MCF 10A (cell line): ENCODE measurements around the gene COMTD1. TPM values are rescaled to one million over a fixed set of nuclear protein-coding genes. Genes with fewer than 3 reads are reported as not detected.
"Not testable (repeated sequence)": the region's sequence is repeated elsewhere in the genome, so short reads cannot be mapped to it uniquely, and the experiment has no call there.

Experiments
- BruUV-seq: library from RNA; stranded (reverse); fragments of 400-500 nt; replicated peaks from 2 replicates; lab custom pipeline; 2021; lab: Mats Ljungman, UMichigan
- CTCF ChIA-PET: fragments of 300-600 bp; sonication (Branson Sonifier 250); formaldehyde crosslinking; extraction: SDS; loops from one replicate; lab custom pipeline; 2021; ENCODE audit warnings: antibody characterized with exemption, inconsistent platforms; lab: Yijun Ruan, JAX
- POLR2A ChIA-PET: fragments of 300-600, 350-650 bp; sonication (Branson Sonifier 250); formaldehyde crosslinking; extraction: SDS; loops from one replicate; lab custom pipeline; 2020; ENCODE audit warnings: antibody characterized with exemption, inconsistent platforms; lab: Yijun Ruan, JAX
- DNase-seq: peaks from one replicate; pipeline ENCODE4 v3.0.0-alpha.2; 2018; ENCODE audit not compliant: unreplicated experiment
- H3K27ac Mint-ChIP-seq: one replicate; pipeline ENCODE4 v1.8.0; 2022; ENCODE audit warnings: mild to moderate bottlenecking, low read depth, mixed read lengths; ENCODE audit not compliant: unreplicated experiment
- H3K27me3 Mint-ChIP-seq: one replicate; pipeline ENCODE4 v1.8.0; 2022; ENCODE audit warnings: mixed read lengths; ENCODE audit not compliant: insufficient read depth, unreplicated experiment
- H3K36me3 Mint-ChIP-seq: one replicate; pipeline ENCODE4 v1.8.0; 2022; ENCODE audit warnings: mild to moderate bottlenecking, moderate library complexity, mixed read lengths; ENCODE audit not compliant: insufficient read depth, unreplicated experiment
- H3K4me1 Mint-ChIP-seq: one replicate; pipeline ENCODE4 v1.8.0; 2022; ENCODE audit warnings: mixed read lengths; ENCODE audit not compliant: insufficient read depth, unreplicated experiment
- H3K4me3 Mint-ChIP-seq: one replicate; pipeline ENCODE4 v1.8.0; 2022; ENCODE audit warnings: mild to moderate bottlenecking, moderate library complexity, mixed read lengths; ENCODE audit not compliant: unreplicated experiment
- H3K9me3 Mint-ChIP-seq: one replicate; pipeline ENCODE4 v1.8.0; 2022; ENCODE audit warnings: mixed read lengths; ENCODE audit not compliant: unreplicated experiment
- CTCF ChIP-seq: fragments of 200-600 bp; IDR thresholded peaks from one replicate; pipeline ENCODE4 v1.8.0; 2022; ENCODE audit warnings: antibody characterized with exemption, mild to moderate bottlenecking; ENCODE audit not compliant: unreplicated experiment
- intact Hi-C: fragments of 100-400 bp; cut with micrococcal nuclease; formaldehyde crosslinking; loops from 2 replicates; pipeline ENCODE4 v1.14.1; 2022
- total RNA-seq: library from RNA; stranded (reverse); gene quantifications from 2 replicates; pipeline ENCODE4 v1.2.3, GENCODE V29; 2022

Gene COMTD1
- total RNA-seq, 1 experiment from 2014 or later, result 34.3 TPM

- no peaks in the 10 kb centered on the region for H3K36me3 Mint-ChIP-seq
- H3K27me3 Mint-ChIP-seq, result no peaks in the 10 kb centered on the region
- ChIA-PET CTCF (interaction anchor here (0.6 to 13.0 kb wide), 8 partner anchors 9 to 45 kb away, joined by 3 to 209 read pairs (median 3); partner anchors contain the start of gene COMTD1), POLR2A (interaction anchor here (1.3 to 13.6 kb wide), 3 partner anchors 18 to 44 kb away, joined by 3 to 315 read pairs (median 118); partner anchors contain the start of genes COMTD1 and VDAC2)
- intact Hi-C loops, result loop anchor here (5.0 kb wide), 1 partner anchor 77 kb away; the partner anchor contains the start of gene SAMD8
- H3K4me3 Mint-ChIP-seq, result no peak overlapping the region
- no TSS peak for BruUV-seq
- H3K9me3 Mint-ChIP-seq, result no peaks in the 10 kb centered on the region
- DNase-seq, result no peak
- no peak for TF ChIP-seq CTCF
- peaks cover 27% of the 10 kb centered on the region for H3K4me1 Mint-ChIP-seq
- no peak overlapping the region for H3K27ac Mint-ChIP-seq
Measured at GRCh38 chr10:75189266-75190096, 46.3 kb downstream of the COMTD1 start.

GRCh38 chr10:75188522-75188921 is 47.2 kb downstream of the COMTD1 start:
- POLR2A ChIA-PET, result interaction anchor here (0.8 to 13.6 kb wide), 10 partner anchors 9 to 107 kb away, joined by 3 to 315 read pairs (median 6); partner anchors contain the start of genes COMTD1, SAMD8 and VDAC2
- not testable (repeated sequence) for BruUV-seq, H3K27ac Mint-ChIP-seq, DNase-seq, H3K27me3 Mint-ChIP-seq, H3K9me3 Mint-ChIP-seq, H3K4me3 Mint-ChIP-seq, H3K36me3 Mint-ChIP-seq
- intact Hi-C loops, result loop anchor here (1.0 to 5.0 kb wide), 4 partner anchors 23 to 76 kb away; partner anchors contain the start of gene SAMD8
- H3K4me1 Mint-ChIP-seq, result peaks cover 27% of the 10 kb centered on the region
- CTCF ChIA-PET, result interaction anchor here (0.5 to 13.0 kb wide), 22 partner anchors 8 to 975 kb away, joined by 3 to 209 read pairs (median 4); partner anchors contain the start of genes COMTD1 and VDAC2

- no peaks in the 10 kb centered on the region for H3K27me3 Mint-ChIP-seq
- POLR2A ChIA-PET, result interaction anchor here (0.6 to 13.6 kb wide), 13 partner anchors 9 to 107 kb away, joined by 3 to 315 read pairs (median 4); partner anchors contain the start of genes COMTD1, SAMD8 and VDAC2
- H3K27ac Mint-ChIP-seq, result no peak overlapping the region
- H3K4me1 Mint-ChIP-seq, result peaks cover 22% of the 10 kb centered on the region
- CTCF ChIA-PET, result interaction anchor here (0.5 to 13.0 kb wide), 25 partner anchors 8 to 974 kb away, joined by 3 to 209 read pairs (median 4); partner anchors contain the start of genes COMTD1 and VDAC2
- H3K36me3 Mint-ChIP-seq, result no peaks in the 10 kb centered on the region
- intact Hi-C loops, result loop anchor here (1.0 to 5.0 kb wide), 4 partner anchors 23 to 76 kb away; partner anchors contain the start of gene SAMD8
- H3K4me3 Mint-ChIP-seq, result no peak overlapping the region
- TF ChIP-seq CTCF, result peak; percentile 83
- peak; percentile 78 for DNase-seq
- H3K9me3 Mint-ChIP-seq, result no peaks in the 10 kb centered on the region
- no TSS peak for BruUV-seq
Measured at GRCh38 chr10:75187961-75188426, 47.8 kb downstream of the COMTD1 start.

GRCh38 chr10:75186310-75186709 is 49.4 kb downstream of the COMTD1 start:
- H3K36me3 Mint-ChIP-seq, result no peaks in the 10 kb centered on the region
- H3K27ac Mint-ChIP-seq, result peak overlapping the region; percentile 67
- H3K27me3 Mint-ChIP-seq, result no peaks in the 10 kb centered on the region
- no peak for TF ChIP-seq CTCF
- intact Hi-C loops, result loop anchor here (5.0 kb wide), 1 partner anchor 74 kb away; the partner anchor contains the start of gene SAMD8
- DNase-seq, result no peak
- ChIA-PET POLR2A (interaction anchor here (0.7 to 13.6 kb wide), 6 partner anchors 21 to 75 kb away, joined by 3 to 315 read pairs (median 13); partner anchors contain the start of genes COMTD1, SAMD8 and VDAC2), CTCF (interaction anchor here (0.5 to 13.0 kb wide), 7 partner anchors 17 to 83 kb away, joined by 4 to 209 read pairs (median 4); partner anchors contain the start of genes COMTD1 and VDAC2)
- no peaks in the 10 kb centered on the region for H3K9me3 Mint-ChIP-seq
- no peak overlapping the region for H3K4me3 Mint-ChIP-seq
- no TSS peak for BruUV-seq
- H3K4me1 Mint-ChIP-seq, result peaks cover 10% of the 10 kb centered on the region

Other genes starting within 250 kb of the COMTD1 start
- 28.1 and 33.9 TPM in 2 replicates for gene SAMD8, start 124.3 kb downstream of the COMTD1 start, total RNA-seq
- 303 and 310 TPM in 2 replicates for gene VDAC2, start 25.2 kb downstream of the COMTD1 start, total RNA-seq
- 7.3 and 8.1 TPM in 2 replicates for gene ZNF503, start 165.8 kb upstream of the COMTD1 start, total RNA-seq
- not detected in 2 replicates for gene LRMDA, start 195.7 kb upstream of the COMTD1 start, total RNA-seq